Germinal center (tissue), 1 donor: ENCODE results near the gene TBX15.
"Not testable (repeated sequence)": the region's sequence is repeated elsewhere in the genome, so short reads cannot be mapped to it uniquely, and the experiment has no call there.

Source experiments
- DNase-seq: peaks from one replicate; pipeline ENCODE4 v3.0.0; 2012; ENCODE audit warnings: mixed read lengths, low spot score

TBX15 gene

DNA sequence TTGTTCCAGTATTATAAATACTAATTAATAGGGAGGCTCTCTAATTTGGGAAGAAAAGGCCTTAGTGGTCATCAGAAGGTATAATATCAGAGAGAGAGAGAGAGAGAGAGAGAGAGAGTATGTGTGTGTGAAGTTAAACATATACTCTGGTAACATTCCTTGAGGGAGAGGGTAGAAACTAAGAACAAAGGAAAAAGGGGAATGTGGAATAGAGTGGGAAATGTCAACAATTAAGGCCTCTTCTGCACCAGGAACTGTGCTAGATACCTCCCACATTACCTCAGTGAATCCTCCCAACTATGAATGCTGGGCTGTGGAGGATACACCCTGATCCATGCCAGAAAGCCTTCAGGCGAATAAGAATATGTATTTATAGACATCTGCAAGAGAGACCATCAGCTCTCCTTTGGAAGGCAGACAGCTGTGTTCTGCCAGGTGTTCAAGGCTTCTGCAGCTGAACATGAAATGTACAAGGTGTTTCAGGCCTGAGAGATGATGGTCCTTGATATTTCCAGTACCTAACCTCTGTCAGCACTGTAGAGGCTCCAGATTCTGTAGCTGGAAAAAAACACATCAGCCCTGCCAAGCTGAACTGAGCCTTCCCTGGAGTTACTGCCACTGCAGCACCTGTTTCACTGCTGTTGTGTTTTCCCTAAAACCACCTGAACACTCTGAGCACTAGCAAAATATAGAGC, 29.1 kb downstream of the TBX15 start:
- no peak for DNase-seq

DNA sequence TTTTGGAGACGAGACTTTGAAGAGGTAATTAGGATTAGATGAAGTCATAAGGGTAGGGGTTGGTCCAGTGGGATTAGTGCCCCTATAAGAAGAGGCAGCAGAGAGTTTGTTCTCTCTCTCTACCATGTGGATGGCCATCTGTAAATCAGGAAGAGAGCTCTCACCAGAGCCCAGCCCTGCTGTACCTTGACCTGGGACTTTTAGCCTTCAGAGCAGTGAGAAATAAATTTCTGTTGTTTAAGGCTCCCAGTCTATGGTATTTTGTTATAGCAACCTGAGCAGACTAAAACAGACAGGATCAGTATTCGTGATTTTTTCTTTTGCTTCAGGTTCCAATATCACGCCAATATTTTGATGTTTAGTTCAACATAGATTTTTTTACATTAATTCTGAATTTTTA, 30.0 kb downstream of the TBX15 start:
- DNase-seq, result no peak

DNA sequence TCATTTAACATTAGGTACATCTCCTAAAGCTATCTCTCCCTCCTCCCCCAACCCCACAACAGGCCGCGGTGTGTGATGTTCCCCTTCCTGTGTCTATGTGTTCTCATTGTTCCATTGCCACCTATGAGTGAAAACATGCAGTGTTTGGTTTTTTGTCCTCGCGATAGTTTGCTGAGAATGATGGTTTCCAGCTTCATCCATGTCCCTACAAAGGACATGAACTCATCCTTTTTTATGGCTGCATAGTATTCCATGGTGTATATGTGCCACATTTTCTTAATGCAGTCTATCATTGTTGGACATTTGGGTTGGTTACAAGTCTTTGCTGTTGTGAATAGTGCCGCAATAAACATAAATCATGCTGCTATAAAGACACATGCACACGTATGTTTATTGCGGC, 30.6 kb downstream of the TBX15 start:
- DNase-seq, result not testable (repeated sequence)

GRCh38 chr1:118954301-118954905, 33.7 kb downstream of the TBX15 start:
- no peak for DNase-seq

- no peak for DNase-seq
These were observed 36.7 kb downstream of the TBX15 start for GRCh38 chr1:118951270-118951936.

DNA sequence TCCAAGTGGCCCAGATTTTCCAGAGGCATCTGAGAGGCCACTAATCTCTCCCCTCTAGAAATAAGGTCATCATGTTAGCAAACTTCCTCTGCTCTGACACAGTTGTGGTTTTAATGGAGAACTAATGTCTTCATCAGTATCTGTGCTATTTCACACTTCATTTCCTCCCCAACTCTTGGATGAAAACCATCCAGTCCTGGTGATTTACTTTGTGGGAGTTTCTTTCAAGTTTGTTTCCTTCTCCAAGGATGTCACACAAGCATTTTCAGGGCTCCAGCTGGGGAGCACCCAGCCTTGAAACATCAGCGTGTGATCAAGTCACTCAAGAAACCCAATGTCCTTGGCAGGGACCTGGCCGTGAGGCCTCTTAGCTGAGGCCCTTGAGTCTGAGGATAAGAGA, 38.8 kb downstream of the TBX15 start:
- DNase-seq, result no peak

GRCh38 chr1:118948846-118949245, 39.3 kb downstream of the TBX15 start:
- no peak for DNase-seq

GRCh38 chr1:118948351-118948750, 39.8 kb downstream of the TBX15 start:
- DNase-seq, result no peak

GRCh38 chr1:118947790-118948189, 40.4 kb downstream of the TBX15 start:
- DNase-seq, result no peak

DNA sequence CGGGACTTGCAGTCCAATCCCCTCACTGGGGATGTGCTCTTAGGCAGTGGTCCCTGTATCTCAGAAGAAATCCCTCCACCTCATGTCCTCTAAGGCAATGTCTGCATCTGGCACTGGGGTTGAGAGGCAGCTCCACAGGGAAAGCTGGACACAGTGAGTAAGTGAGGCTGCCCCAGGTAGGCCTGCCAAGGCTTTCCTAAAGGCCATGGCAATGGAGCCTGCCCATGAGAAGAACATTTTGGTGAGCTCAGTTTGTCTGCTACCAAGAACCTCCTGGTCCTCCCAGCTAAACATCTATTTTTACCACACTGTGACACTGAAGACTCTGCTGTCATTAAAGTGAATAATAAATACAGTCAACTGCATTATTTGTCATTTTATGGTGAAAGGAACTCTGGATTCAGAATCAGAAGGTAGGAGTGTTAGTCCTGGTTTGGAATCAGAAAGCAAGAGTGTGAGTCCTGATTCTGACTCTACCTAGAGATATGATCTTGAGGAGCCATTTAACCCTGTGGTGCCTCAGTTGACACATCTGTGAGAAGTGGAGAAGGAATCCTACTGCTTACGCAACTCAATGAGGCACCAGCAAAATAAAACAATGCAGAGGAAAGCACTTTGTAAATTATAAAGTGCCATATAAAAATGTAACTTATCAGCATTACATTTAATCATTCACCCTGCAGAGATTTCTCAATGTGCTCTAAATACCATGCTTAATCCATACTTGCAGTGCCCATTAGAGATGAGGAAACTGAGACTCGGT, 41.0 kb downstream of the TBX15 start:
- DNase-seq, result no peak

GRCh38 chr1:118945489-118945888, 42.7 kb downstream of the TBX15 start:
- no peak for DNase-seq

DNA sequence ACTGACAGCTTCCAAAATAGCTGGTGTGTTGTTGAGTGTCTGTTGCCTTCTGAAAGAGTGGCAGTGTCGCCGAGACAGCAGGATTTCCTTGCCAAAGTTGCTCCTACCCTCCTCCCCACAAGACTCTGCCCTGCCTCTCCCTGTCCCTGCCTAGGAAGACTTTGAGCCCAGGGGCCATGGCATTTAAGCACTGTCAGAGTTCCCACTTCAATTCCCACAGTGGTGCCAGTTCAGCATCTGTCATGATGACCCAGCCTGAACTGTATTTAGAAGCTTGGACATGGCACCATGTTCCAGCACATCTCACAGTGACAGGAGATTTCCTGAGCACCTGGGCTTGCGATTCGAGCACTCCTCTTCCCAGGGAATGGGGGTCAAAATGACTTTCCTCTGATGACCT, 43.6 kb downstream of the TBX15 start:
- no peak for DNase-seq

DNA sequence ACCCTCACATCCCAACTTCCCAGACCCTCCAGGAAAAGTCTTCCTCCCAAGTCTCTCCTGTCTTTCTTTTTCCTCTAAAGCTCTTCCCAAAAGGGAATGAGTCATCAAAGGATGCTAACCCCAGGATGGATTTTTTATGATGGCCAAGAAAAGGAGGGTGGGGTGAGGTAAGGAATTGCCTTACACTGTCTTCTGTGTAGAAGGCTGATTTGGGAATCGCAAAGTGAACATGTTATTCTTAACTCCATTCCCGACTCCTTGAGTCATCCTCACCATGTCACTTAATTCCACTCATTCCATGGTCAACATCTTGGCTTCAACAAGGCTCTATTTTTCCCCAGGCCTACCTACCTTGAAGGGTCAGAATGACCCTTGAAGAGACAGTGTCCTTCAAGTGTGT, 44.0 kb downstream of the TBX15 start:
- DNase-seq, result no peak

DNA sequence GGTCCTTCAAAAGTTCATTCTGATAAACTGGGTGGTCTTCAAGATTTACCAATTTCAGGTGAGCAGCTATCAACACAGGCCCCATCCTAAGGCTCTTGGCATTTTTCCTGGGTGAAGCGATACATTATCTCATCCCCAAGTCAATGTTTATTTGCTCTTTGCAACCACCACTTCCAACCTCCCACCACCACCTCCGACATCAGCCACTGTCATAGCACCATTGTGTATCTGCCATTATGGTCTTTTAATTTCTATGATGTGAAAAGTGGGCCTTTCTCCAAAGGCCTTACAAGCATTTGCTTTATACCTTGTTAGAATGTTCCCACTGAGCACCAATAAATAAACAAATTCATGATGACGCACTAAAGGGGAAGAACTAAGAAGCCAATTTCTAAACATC, 47.2 kb downstream of the TBX15 start:
- DNase-seq, result no peak

- DNase-seq, result no peak
These were observed 50.6 kb downstream of the TBX15 start for GRCh38 chr1:118937413-118938072.

DNA sequence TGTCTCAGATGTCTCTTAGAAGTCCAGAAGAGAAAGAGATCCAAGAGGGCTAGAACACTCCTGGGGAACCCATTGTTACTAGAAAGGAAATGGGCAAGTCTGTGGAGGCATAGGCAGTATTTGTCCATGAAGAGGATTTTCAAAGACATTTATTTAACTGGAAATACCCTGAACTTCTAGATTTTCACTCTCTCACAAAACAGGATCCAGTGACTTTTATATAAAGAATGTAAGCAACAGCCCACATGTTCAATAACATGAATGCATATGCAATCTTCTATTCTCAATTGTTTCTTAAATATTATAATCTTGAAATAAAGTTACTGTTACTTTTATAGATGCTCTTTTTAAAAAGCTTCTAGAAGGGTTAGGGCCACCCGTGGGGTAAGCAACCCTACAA, 53.4 kb downstream of the TBX15 start:
- DNase-seq, result no peak

GRCh38 chr1:118933051-118933781, 54.9 kb downstream of the TBX15 start:
- DNase-seq, result no peak

DNA sequence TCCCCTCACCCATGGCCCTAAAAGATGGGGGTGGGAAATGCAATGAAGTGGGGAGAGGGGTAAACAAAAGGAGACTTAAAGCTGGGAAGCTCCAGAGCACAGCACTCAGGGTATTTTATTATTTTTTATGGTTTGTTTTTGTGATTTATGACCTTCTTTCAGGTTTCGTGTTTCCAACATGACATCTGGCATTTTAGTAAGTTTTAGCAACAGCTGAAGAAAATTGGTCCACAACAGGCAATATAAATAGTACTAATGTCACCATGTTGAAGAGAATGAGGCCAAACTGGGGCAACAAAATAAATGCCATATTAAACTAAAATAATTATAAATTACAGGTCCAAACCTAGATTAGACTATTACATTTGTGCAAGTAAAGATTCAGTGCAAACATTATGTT, 56.3 kb downstream of the TBX15 start:
- no peak for DNase-seq

DNA sequence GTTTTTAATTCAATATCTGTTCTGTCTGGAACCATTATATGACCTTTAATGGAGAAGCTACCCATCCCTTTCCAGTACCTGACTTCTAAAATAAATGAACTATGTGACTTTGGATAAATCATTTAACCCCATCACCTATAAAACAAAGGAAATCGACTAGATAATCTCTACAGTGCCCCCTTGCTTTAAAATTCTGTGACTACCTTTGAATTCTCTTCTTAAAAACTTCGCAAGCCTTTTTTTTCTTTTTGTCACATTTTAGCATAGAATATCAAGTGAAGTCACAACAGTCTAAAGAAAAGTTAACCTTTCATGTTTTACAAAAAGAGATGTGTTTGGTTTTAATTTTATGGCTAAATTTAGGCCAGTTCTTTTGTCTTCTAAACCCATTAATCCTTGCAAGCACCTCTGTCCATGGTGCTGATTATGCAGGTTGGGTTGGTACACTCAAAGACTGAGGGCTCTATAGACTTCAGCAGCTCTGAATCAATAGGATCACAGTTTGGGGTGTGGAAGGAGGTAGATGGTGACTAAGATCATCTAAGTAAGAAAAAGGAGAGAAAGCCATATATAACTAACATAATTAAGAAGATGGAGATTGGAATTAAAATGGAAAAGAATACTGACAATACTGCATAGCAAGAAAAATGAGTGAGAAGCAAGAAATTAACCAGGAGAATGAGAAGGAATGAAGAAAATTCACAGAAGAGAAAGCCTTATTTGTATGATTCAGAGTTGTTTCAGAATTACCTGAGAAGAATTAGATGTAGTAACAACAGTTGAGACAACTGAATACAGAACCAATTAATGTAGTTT, 59.2 kb downstream of the TBX15 start:
- DNase-seq, result no peak

DNA sequence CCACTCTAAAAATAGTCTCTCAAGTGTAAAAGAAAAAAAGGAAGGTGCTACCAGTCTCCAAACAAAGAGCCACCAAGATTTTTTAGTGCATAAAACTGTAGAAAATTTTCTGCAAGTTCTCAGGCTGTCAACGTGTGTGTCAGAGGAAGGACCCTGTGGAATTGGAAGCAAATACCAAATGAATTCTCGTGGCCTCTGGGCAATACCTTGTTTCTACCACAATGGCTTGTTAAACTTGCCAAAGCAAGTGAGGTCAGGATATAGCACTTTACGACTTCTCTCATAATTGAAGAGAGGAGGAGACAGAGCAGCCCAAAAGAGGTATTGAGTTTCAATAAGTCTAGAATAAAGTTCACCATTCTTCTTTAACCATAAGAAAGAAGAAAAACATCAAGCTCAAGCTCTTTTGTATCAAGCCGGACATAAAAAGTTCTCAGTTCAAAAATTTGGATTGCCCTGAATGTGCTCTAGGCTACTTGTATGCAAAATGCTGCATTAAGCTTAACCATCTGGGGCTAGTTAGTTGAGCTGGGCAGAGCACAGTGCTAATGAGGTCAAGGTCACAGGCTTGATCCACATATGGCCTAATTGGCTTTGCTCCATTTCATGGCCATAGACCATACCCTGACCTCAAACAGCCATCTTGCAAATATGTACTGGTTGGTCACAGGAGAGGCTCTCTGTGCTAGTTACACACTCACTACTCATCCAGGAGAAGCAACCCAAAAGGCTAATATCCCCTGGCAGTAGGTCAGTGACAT, 60.5 kb downstream of the TBX15 start:
- DNase-seq, result no peak
